PFSK-1 (cell line): ENCODE data around the gene YIF1B.

Experiments
- FOXP2 ChIP-seq: optimal IDR thresholded peaks from 2 replicates; pipeline ENCODE3; 2011; ENCODE audit warnings: borderline replicate concordance, control low read depth, inconsistent platforms; ENCODE audit not compliant: insufficient read depth; ENCODE audit errors: extremely low read length, extremely low read depth
- POLR2AphosphoS5 ChIP-seq: IDR thresholded peaks from 2 replicates; pipeline ENCODE4 v1.6.1; 2012; ENCODE audit warnings: low read depth, mild to moderate bottlenecking, control low read depth, low read length, moderate library complexity
- REST ChIP-seq, 2 experiments: IDR thresholded peaks; 2 replicates each; pipeline versions ENCODE4 v1.6.1 to v1.8.0; 2011 to 2012; ENCODE audit warnings: low read depth in 2 of 2, low read length in 2 of 2, control low read depth in 1 of 2, inconsistent platforms in 1 of 2, mild to moderate bottlenecking in 1 of 2, moderate library complexity in 1 of 2; ENCODE audit not compliant: insufficient read depth in 1 of 2
- TAF1 ChIP-seq: IDR thresholded peaks from 2 replicates; pipeline ENCODE4 v1.6.1; 2012; ENCODE audit warnings: low read length, control low read depth, borderline replicate concordance; ENCODE audit not compliant: insufficient read depth

GRCh38 chr19:38318660-38319059 is 2.9 kb upstream of the YIF1B start:
- TF ChIP-seq POLR2AphosphoS5 (no peak), REST (IDR thresholded peaks at IDR 0.05; ENCODE audit: insufficient read depth in 1 of 2, low read depth in 2 of 2, low read length in 2 of 2) (no peak), TAF1 (no peak), FOXP2 (no peak)
